Eye (tissue), 1 donor: ENCODE results near the gene ZFP36L2.
"Not testable (repeated sequence)": the region's sequence is repeated elsewhere in the genome, so short reads cannot be mapped to it uniquely, and the experiment has no call there.

Source experiments
- DNase-seq: peaks from one replicate; pipeline ENCODE4 v3.0.0-alpha.2; 2015

Gene ZFP36L2

GRCh38 chr2:43206602-43207001, 19.8 kb downstream of the ZFP36L2 start:
- DNase-seq = no peak

- no peak for DNase-seq
Measured at GRCh38 chr2:43203373-43203772, 23.0 kb downstream of the ZFP36L2 start.

- DNase-seq = no peak
Measured at GRCh38 chr2:43202289-43202688, 24.1 kb downstream of the ZFP36L2 start.

DNA sequence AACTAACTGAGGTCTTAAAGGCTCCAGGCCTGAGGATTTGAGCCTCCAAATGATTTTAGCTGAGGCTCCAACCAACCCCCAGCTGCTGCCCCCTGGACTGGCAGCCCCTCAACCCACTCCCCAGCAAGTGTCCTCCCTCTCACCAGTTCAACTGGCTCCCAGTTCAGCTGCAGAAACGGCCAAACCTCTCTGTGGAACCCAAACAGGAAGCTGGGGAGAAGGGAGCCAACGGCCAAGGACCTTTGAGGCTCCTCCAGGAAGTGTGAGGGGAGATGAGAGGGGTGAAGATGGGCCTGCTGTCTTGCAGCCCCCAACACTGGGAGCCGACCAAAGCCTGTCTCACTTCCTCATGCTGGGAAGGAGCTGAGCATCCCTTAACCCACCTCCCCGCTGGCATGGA, 24.9 kb downstream of the ZFP36L2 start:
- DNase-seq = no peak

DNA sequence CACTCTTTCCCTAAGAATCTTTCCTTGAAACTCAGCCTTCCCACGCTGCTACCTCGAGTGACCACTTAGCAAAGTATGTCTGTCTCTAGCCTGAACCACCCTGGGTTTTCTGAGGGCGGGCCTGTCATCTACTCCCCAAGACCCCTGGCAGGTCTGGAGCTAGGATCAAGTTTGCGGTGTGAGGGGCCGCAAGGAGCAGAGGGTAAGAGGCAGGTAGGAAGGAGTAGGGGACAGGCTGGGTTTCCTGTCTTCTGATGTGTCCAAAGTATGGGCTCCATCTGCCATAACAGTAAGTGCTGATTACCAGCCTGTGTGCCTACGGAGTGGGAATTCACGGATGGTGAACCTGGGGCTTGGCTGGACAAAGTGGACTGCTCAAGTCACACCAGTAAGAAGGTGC, 25.4 kb downstream of the ZFP36L2 start:
- DNase-seq = no peak

GRCh38 chr2:43199492-43200488, 26.6 kb downstream of the ZFP36L2 start:
- no peak for DNase-seq

DNA sequence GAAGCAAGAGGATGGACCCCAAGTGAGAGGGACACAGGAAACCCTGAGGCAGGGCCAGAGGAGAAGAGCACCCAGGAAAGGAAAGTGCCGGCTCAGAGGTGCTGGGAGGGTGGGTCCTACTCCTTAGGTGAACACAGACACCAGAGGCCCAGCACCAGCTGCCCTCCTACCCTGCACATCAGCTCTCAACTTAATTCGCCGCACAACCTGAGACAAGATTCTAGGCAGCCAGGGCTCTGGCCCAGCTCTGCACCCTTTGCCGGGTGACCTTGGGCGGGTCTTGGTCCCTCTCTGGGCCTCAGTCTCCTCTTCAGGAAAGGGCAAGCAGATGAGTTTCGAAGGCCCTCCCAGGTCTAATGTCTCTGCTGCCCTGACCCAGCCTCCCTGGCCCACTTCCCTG, 28.1 kb downstream of the ZFP36L2 start:
- no peak for DNase-seq

GRCh38 chr2:43197588-43197896, 28.9 kb downstream of the ZFP36L2 start:
- DNase-seq = no peak

DNA sequence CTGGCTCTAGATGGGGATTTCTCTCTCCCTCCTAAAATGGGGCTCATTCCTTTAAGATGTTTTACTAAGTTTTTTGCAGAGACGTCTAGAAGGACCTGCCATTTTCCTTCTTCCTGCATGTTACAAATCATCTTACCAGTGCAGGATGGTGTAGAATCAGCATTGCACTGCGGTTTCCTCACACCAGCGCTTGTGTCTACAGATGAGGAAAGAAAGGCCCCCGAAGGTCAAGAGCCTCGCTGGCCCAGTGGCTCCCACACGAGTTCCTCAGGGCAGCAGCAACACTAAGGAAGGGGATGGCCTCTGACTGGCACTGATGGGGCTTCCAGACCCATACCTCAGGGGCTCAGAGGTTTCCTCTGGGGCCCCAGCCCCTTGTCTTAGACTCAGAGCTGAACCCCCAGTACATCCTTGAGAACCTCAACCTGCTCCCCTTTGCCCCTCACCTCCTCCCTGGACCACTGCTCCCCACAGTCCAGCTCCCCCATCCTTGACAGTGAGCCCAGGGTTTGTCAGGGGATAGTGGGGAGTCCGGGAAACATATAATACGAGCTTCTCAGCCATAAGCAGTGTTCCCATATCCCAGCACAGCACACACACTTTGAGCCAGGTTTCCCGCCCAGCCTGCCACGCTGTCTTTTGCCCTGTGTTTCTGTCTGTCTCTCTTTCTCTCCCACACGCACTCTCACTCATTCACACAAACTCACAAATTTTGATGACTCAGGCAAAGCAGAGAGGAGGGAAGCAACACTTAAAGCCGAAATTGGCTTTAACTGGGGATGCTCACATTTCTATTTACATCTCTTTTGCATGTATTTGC, 29.4 kb downstream of the ZFP36L2 start:
- no peak for DNase-seq

GRCh38 chr2:43194121-43194869, 32.1 kb downstream of the ZFP36L2 start:
- DNase-seq = no peak

DNA sequence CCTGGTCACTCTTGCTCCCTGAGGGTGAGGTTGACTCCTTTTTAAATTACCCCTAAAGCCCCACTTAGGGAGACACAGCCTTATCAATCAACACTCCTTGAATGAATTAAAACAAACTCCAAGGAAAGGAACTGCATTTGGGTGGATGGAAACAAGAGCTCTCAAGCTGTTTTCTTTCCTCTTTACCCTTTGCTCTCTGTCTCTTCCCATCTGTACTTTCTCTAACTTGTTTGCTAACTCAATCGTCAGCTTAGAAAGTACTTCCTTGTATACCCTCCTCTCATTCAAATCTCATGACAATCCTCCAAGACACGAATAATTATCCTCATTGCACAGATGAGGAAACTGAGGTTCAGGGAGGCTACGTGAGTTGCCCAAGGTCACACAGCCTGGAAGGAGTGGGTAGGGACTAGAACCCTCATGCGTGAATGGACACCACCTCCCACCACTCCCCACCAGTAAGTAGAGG, 32.7 kb downstream of the ZFP36L2 start:
- no peak for DNase-seq

DNA sequence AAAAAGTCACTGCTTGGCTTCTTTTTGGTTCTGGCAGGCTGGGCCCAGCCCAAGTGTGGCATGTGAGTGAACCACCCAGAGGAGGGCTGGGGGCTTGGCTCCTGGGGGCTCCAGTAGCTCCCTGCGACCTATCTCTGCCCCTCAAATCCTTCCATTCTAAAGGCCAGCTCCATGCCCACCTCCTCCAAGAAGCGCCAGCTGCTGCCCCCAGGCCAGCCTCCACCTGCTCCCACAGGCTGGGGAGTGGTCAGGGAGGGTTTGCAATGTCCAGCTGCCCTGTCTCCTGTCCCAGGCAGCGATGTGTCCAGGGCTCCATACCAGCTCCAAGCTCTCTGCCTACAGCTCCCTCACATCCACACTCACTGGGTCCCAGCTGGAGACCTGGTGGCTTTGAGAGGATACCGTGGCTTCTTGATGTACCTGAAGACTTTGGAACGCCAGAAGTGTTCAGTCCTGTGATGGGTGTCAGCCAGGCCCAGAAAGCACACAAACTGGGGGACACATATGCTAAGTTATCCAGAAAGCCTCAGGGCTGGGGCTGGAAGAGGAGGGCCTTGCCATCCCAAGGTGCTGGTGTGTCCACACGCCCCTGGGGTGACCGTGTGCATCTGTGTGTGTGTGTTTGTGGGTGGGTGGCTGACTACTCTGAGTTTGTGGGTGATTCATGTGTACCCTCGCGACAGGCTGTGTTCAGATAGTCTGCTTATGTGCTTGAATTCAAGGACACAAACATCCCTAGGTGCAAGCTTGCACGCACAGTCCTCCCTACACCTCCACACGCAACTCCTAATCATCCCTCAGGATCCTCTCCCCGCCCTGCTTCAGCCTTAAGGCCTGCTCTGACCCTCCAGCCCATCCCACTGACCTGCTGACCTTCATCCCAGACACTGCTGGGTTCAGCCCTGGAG, 33.4 kb downstream of the ZFP36L2 start:
- DNase-seq = no peak

GRCh38 chr2:43191947-43192516, 34.4 kb downstream of the ZFP36L2 start:
- DNase-seq = no peak

- no peak for DNase-seq
Measured at GRCh38 chr2:43190311-43191052, 35.9 kb downstream of the ZFP36L2 start.

- not testable (repeated sequence) for DNase-seq
Measured at GRCh38 chr2:43189861-43190260, 36.5 kb downstream of the ZFP36L2 start.

DNA sequence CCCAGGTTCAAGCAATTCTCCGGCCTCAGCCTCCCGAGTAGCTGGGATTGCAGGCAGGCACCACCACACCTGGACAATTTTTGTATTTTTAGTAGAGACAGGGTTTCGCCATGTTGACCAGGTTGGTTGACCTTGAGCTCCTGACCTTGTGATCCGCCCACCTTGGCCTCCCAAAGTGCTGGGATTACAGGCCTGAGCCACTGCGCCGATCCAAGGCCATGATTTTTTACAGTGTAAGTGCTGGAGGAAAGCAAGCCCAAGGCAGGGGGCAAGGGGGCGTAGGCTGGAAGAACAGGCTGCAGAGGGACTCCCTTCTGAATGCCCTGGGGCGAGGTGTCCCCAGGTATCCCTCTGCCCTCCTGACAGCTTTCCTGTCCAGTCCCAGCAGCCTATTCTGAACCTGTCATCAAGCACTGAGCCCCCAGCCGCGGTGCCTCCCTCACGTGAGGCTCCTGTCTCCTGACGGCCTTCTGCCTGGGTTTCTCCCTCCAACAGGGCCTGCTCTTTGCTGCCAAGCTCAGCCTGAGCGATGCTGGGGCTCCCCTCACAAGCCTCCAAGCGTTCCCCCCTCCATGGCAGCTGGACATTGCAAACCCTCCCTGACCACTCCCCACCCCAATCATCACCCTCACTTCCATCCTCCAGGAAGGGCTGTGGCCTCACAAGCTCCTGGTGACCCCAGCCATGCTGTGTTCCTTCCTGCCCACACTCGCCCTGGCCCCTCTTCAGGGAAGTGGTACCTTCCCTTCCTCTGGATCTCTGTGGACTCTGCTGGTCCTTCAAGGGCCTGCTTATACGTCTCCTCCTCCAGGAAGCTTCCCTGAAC, 37.6 kb downstream of the ZFP36L2 start:
- no peak for DNase-seq

DNA sequence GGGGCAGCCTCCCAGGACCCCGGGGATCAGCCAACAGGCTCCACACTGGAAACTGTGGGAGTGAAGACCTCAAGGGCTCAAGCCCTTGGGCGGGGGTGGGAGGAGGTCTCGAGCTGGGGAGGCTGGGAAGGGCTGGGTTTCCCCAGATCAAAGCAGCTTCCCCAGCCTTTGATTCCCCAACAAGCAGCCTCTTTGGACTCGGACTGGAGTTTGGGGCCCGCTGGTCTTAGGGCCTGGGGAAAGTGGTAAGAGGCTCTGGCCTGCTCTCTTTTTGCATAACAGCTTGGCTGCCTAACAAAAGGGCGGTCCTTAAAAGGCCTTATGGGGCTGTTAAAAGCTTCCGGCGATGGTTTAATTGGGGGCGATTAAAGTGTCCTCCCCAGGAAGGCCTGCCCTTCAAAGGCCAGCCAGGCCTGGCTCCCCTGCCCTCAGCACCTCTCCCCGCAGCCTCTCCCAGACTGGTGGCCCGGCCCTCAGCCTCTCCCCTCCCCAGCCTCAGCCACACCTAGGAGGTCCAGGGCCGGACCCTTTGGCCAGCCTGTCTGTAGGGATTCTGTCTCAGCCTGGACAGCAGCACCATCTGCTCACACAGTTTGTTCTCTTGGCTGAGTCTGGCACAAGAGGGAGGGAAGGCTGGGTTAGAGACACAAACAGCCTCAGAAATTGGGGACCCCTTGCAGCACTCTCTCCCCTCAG, 39.6 kb downstream of the ZFP36L2 start:
- no peak for DNase-seq

DNA sequence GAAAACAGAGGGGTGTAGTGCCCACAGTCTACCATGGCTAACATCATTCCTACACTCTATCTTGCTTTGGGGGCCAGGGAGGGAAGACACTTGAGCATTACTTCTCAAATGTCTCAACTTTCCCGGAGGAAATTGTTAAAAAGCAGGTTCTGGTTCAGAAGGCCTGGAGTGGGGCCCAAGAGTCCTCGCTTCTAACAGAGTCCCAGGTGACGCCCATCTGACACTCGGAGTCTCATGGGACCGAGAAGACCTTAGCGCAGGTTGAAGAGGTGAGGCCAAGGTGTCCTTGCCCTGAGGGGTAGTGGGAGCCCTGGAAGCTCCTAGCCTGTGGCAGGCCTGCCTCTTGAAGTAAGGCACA, 40.1 kb downstream of the ZFP36L2 start:
- no peak for DNase-seq

- DNase-seq = no peak
Measured at GRCh38 chr2:43185146-43185545, 41.3 kb downstream of the ZFP36L2 start.
